Cerebellar nuclear complex (tissue), 1 donor: Measurements from ENCODE around the gene RHOXF2.

ENCODE experiments used
- DNase-seq, 2 experiments: peaks; one replicate each; lab custom pipeline; 2025; lab: John Stamatoyannopoulos, UW

RHOXF2 gene

GRCh38 chrX:120200851-120201250 is 42.4 kb downstream of the RHOXF2 start:
- DNase-seq: no peak

- DNase-seq: no peak
Observed at GRCh38 chrX:120205816-120206753, 47.7 kb downstream of the RHOXF2 start.

GRCh38 chrX:120207009-120207605 is 48.7 kb downstream of the RHOXF2 start:
- no peak for DNase-seq

GRCh38 chrX:120213438-120214265 is 55.2 kb downstream of the RHOXF2 start:
- no peak for DNase-seq
